ACHN (cell line): ENCODE measurements around the gene RAD51B.

Experiments
- DNase-seq: peaks from one replicate; pipeline ENCODE4 v3.0.0-alpha.2; 2015
- in situ Hi-C: cut with HindIII; loops from 2 replicates; pipeline ENCODE4 v1.10.0; 2017; ENCODE audit warnings: low sequenced_read_pairs, low pct_ligation_motif_present, low pct_unique_long_range_greater_than_20kb

The RAD51B gene

GRCh38 chr14:67821121-67821520, 1.5 kb downstream of the RAD51B start:
- no peak for DNase-seq
- in situ Hi-C loops, result no loop called here

- DNase-seq, result no peak
- in situ Hi-C loops, result no loop called here
Observed at GRCh38 chr14:67831113-67831512, 11.5 kb downstream of the RAD51B start.

DNA sequence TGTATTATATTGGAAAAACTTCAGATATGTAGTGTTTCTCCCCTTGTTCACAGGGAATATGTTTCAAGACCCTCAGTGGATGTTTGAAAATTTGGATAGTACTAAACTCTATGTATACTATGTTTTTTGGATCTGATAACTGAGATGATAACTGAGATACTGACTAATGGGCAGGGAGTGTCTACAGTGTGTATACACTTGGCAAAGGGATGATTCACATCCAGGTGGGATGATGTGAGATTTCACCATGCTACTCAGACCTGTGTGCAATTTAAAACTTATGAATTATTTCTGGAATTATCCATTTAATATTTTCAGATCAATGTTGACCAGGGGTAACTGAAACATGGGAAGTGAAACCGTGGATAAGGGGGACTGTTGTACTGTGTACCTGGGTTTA, 13.8 kb downstream of the RAD51B start:
- in situ Hi-C loops, result no loop called here
- no peak for DNase-seq

- DNase-seq, result no peak
- in situ Hi-C loops, result no loop called here
Observed at GRCh38 chr14:67835596-67835995, 16.0 kb downstream of the RAD51B start.

GRCh38 chr14:67837011-67837624, 17.5 kb downstream of the RAD51B start:
- in situ Hi-C loops, result no loop called here
- DNase-seq, result peak; percentile 80

- DNase-seq, result no peak
- in situ Hi-C loops, result no loop called here
Observed at GRCh38 chr14:67846029-67846610, 26.5 kb downstream of the RAD51B start.

- in situ Hi-C loops, result no loop called here
Observed at GRCh38 chr14:67850066-67850830, 30.7 kb downstream of the RAD51B start.

DNA sequence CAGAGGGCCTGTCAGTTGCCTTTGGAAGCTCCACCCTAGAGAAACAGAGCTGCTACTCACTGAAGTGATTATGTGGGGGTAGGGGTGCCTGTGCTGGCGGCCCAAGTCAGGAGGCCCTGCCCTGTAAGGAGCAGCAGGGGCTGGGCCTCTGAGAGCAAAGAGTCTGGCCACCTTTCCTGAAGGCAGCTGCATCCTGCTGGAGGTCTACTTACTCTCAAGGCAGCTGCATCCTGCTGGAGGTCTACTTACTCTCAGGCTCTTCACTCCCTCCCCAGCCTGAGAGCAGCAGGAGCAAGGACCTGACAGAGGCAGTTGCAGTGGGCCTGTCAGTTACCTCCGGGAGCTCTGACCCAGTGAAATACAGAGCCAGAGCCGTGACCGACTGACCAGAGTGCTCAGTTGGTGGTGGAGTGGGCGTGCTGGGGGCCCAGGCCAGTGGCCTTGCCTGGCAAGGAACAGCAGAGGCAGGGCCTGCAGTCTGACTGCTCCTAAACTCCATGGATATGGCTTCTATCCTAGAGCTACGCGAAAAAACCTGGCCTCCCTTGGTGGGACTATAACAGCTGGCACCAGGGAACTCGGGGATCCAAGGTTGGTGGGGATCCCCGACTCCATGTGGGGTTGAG, 32.3 kb downstream of the RAD51B start:
- DNase-seq, result no peak
- in situ Hi-C loops, result no loop called here

More at GRCh38 chr14:67850066-67850830, 30.7 kb downstream of the RAD51B start:
- DNase-seq, result no peak

GRCh38 chr14:67852926-67853604, 33.5 kb downstream of the RAD51B start:
- in situ Hi-C loops, result no loop called here

DNA sequence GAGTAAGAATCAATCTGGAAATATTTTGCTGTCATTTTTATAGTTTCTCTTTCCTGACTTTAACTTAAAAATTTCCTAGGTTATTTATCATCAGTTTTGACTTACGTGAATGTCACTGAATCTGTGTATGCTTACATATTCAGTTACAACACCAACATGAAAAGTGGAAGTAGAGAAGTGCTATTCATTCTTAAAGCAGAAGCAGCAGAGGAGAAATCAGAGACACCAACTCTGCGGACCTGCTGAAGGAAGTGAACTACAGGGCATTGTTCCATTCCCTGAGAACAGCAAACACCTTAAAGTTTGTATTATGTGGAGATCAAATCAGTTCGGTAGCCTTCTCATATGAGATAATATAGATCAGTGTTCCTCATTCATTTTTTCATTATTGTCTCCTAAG, 34.1 kb downstream of the RAD51B start:
- DNase-seq, result no peak
- in situ Hi-C loops, result no loop called here

More at GRCh38 chr14:67852926-67853604, 33.5 kb downstream of the RAD51B start:
- DNase-seq, result no peak

GRCh38 chr14:67856827-67857226, 37.2 kb downstream of the RAD51B start:
- DNase-seq, result no peak
- in situ Hi-C loops, result no loop called here

DNA sequence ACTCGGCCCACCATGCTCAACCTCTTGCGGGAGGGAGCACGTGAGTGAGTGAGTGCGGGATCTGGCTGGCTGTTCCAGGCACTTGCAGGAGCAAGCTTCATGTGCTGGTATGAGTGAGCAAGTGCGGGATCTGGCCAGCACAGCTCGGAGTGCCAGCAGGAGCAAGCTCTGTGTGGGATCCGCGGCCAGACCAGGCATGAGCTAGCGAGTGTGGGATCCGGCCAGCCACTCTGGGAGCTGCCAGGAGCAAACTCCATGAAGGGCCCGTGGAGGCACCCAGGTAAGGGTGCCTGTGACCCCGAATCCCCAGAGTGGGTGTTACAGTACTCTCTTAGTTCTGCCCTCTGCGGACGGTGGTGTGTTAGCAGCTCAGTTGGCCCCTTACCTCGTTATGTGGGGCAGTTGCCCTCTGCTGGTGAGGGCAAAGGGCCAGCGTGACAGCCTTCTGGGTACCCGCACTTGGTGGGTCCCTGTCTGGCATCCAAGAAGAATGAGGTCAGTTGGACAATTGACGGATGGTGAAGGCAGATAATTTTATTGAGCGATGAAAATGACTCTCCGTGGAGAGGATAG, 38.3 kb downstream of the RAD51B start:
- in situ Hi-C loops, result no loop called here
- DNase-seq, result no peak

GRCh38 chr14:67859169-67859749, 39.7 kb downstream of the RAD51B start:
- in situ Hi-C loops, result no loop called here
- no peak for DNase-seq

DNA sequence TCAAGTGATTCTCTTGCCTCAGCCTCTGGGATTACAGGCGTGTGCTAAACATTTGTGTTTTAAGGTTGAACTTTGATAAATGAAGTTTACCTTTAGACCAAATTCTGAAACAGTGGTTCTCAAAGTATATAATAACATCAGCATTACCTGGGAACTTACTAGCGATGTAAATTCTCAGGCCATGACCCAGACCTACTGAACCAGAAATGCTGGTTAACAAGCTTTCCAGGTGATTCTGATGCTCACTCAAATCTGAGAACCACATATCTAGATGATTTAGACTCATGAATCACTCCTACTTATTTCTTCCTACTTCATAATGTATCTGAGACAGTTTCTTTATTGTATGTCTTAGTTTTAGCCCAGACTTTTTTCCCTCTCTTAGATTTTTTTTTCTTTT, 43.6 kb downstream of the RAD51B start:
- in situ Hi-C loops, result no loop called here
- no peak for DNase-seq

- in situ Hi-C loops, result no loop called here
- no peak for DNase-seq
Observed at GRCh38 chr14:67875175-67876006, 55.8 kb downstream of the RAD51B start.

DNA sequence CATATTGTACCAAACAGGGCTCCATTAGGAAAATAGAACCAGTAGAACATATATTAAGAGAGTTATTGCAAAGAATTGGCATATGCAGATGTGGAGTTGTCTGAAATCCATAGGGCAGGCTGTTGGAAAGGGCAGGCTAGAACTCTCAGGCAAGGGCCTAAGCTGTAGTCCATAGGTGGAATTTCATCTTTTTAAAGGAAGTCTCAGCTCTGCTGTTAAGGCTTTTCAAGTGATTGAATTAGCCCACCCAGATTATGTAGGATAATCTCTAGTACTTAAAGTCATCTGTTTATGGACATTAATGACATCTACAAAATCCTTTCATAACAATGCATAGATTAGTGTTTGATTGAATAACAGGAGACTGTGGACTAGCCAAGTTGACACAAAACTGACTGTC, 59.4 kb downstream of the RAD51B start:
- in situ Hi-C loops, result no loop called here
- DNase-seq, result no peak

DNA sequence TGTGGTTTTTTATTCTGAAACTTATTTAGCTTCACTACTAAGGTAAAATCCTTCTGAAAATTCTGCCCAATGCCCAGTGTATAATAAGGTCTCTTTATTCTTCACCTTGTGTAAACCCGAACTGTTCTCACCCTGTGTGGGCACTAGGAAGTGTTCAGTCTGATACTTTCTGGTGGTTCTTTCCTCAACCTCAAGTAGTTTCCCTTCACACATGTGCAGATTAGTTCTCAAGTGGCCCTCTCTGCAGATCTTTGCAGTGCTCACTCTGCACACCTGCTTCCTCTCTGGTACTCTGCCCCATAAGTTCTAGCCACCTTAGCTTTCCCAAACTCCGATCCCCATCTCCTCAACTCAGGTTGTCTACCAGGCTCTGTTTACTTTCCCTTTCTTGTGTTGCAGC, 61.6 kb downstream of the RAD51B start:
- no peak for DNase-seq
- in situ Hi-C loops, result no loop called here
